Upper lobe of left lung (tissue), 6 donors: Measurements from ENCODE around the gene CDK5RAP1. TPM values are rescaled to one million over a fixed set of nuclear protein-coding genes. Genes with fewer than 3 reads are reported as not detected.

Experiments
- ATAC-seq, 2 donors: fragments of 200-7000 bp; cut with Tn5 transposase; one replicate each; pipeline ENCODE4 v1.9.1; 2022; ENCODE audit warnings: mild to moderate bottlenecking in 2 of 2, moderate library complexity in 2 of 2; ENCODE audit not compliant: low FRiP score in 2 of 2
- DNase-seq, 2 donors: peaks; one replicate each; pipeline ENCODE4 v3.0.0-alpha.2; 2019 to 2020
- H3K27ac ChIP-seq, 4 donors: fragments of 200-600 bp; sonication (generic); one replicate each; pipeline ENCODE4 v1.5.1; 2016 to 2019
- H3K27me3 ChIP-seq, 4 donors: fragments of 200-600 bp; sonication (generic); one replicate each; pipeline ENCODE4 v1.5.1; 2017 to 2019
- H3K36me3 ChIP-seq, 4 donors: fragments of 200-600 bp; sonication (generic); one replicate each; pipeline ENCODE4 v1.5.1; 2016 to 2019
- H3K4me1 ChIP-seq, 4 donors: fragments of 200-600 bp; sonication (generic); one replicate each; pipeline ENCODE4 v1.5.1; 2018 to 2019
- H3K4me3 ChIP-seq, 4 donors: fragments of 200-600 bp; sonication (generic); one replicate each; pipeline ENCODE4 v1.5.1; 2017 to 2019; ENCODE audit warnings: mild to moderate bottlenecking in 2 of 4, moderate library complexity in 1 of 4
- H3K9me3 ChIP-seq, 4 donors: fragments of 200-600 bp; sonication (generic); one replicate each; pipeline ENCODE4 v1.5.1; 2018 to 2019
- EP300 ChIP-seq, 4 donors: sonication (generic); formaldehyde crosslinking; IDR thresholded peaks; one replicate each; pipeline ENCODE4 v1.5.1; 2017; ENCODE audit warnings: antibody characterized with exemption in 4 of 4, control low read depth in 2 of 4
- POLR2A ChIP-seq, 4 donors: fragments of 450-650 bp; IDR thresholded peaks; one replicate each; pipeline ENCODE4 v1.5.1; 2016 to 2017; ENCODE audit warnings: antibody characterized with exemption in 4 of 4, mild to moderate bottlenecking in 2 of 4
- POLR2AphosphoS5 ChIP-seq, 2 donors: sonication (generic); formaldehyde crosslinking; IDR thresholded peaks; one replicate each; pipeline ENCODE4 v1.5.1; 2017; ENCODE audit warnings: antibody characterized with exemption in 2 of 2
- WGBS, 2 donors: methylation state at CpG; one replicate each; pipeline ENCODE4 v1.1.5; 2017 to 2018; 5-methylcytosine and 5-hydroxymethylcytosine counted together
- total RNA-seq, 6 donors: library from RNA; depleted of rRNA in 4 of 6; stranded (reverse); fragments of >200 nt in 4 of 6; gene quantifications; one replicate each; pipeline versions ENCODE4 v1.1.0 to v1.2.1, GENCODE V29; 2016 to 2021
- TF ChIP-seq, protein P1 (sequence below), 6 experiments: fragments of 450-650 bp in 4 of 6; fragments of 200-600 bp in 2 of 6; sonication (generic) in 2 of 6; IDR thresholded peaks; one replicate each; pipeline ENCODE4 v1.5.1; 2016 to 2019; ENCODE audit warnings: antibody characterized with exemption in 6 of 6
- donor health status: DM: no; HTN: no; CAD: no; lungs with moderate emphysema.
- donor health status: DM: no; HTN: yes; CAD: no; lungs with severe emphysema.

The CDK5RAP1 gene
- total RNA-seq, 6 donors from 2014 or later = 19.1 to 33.7 (median 25.0) TPM

DNA sequence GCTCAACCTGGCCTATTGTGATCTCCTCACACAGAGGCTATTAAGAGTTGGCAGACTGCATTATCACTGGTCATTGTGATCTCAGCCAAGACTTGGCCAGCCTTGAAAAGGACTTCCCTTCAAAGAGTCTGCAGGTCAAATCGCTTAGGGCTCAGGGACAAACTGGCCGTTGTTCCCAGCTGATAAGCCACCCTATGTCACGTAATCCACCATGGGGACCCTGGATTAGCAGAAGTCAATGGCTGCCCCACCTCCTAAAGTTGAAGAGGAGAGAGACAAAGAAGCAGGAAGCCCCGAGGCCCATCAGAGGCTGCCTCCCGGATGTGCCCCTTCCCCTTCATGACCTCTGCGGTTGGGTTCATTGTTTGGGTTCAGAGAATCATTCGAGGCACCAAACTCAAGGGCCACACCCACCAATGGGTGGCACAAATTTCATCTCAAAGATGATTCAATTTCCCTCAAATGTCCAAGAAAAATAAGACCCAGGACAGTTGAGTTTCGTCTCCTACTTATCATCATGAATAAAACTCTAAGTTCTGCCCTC is 61.7 kb downstream of the CDK5RAP1 start:
- TF ChIP-seq, protein P1, sequence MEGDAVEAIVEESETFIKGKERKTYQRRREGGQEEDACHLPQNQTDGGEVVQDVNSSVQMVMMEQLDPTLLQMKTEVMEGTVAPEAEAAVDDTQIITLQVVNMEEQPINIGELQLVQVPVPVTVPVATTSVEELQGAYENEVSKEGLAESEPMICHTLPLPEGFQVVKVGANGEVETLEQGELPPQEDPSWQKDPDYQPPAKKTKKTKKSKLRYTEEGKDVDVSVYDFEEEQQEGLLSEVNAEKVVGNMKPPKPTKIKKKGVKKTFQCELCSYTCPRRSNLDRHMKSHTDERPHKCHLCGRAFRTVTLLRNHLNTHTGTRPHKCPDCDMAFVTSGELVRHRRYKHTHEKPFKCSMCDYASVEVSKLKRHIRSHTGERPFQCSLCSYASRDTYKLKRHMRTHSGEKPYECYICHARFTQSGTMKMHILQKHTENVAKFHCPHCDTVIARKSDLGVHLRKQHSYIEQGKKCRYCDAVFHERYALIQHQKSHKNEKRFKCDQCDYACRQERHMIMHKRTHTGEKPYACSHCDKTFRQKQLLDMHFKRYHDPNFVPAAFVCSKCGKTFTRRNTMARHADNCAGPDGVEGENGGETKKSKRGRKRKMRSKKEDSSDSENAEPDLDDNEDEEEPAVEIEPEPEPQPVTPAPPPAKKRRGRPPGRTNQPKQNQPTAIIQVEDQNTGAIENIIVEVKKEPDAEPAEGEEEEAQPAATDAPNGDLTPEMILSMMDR (IDR thresholded peaks at IDR 0.05) = no peak
- no peak for TF ChIP-seq POLR2AphosphoS5 (IDR thresholded peaks at IDR 0.05)
- no peak for TF ChIP-seq EP300 (IDR thresholded peaks at IDR 0.05)
- no peak for TF ChIP-seq POLR2A (IDR thresholded peaks at IDR 0.05)
- DNase-seq (no peak), ATAC-seq (no peak)
- Histone ChIP-seq H3K4me1 (no peaks in the 10 kb centered on the region), H3K27ac (no peak overlapping the region), H3K4me3 (no peak overlapping the region), H3K9me3 (no peaks in the 10 kb centered on the region), H3K27me3 (no peaks in the 10 kb centered on the region), H3K36me3 (no peaks in the 10 kb centered on the region)
- 65 to 74% methylated on average over 7 to 8 of the region's 8 CpGs for WGBS, 2 donors

DNA sequence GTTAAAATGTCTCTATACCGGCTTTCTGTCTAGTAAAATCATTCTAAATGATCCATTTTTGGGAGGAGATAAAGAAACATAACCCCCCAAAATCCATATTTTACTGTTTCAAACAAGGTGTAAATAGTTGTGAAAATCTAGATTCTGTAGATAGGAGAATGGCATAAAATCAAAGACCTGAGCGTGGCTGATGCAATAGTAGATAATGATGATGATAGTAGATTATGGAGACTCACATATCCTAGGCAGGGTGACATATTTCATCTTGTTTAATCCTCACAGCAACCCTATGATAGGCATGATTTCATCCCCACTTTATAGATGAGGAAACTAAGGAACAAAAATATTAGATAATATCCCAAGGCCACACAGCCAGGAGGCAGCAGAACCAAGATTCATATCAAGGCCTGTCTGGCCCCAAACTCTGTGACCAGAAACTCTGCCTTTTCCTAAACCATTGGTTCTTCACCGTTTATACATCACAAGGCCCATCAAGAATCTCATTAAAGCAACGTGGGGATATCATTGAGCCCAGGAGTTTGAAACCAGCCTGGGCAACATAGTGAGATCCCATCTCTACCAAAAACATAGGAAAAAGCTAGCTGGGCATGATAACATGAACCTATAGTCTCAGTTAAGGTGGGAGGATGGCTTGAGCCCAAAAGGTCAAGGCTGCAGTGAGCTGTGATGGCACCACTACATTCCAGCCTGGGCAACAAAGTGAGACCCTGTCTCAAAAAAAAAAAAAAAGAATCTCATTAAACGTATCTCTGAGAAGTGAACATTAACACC is 62.7 kb downstream of the CDK5RAP1 start:
- Histone ChIP-seq H3K36me3 (no peaks in the 10 kb centered on the region), H3K27ac (no peak overlapping the region), H3K4me3 (no peak overlapping the region), H3K4me1 (no peaks in the 10 kb centered on the region), H3K27me3 (no peaks in the 10 kb centered on the region), H3K9me3 (no peaks in the 10 kb centered on the region)
- no peak for TF ChIP-seq EP300 (IDR thresholded peaks at IDR 0.05)
- no peak for TF ChIP-seq POLR2AphosphoS5 (IDR thresholded peaks at IDR 0.05)
- TF ChIP-seq, protein P1 (IDR thresholded peaks at IDR 0.05) = no peak
- ATAC-seq (no peak), DNase-seq (no peak)
- WGBS, 2 donors = 81 to 89% methylated on average over 5 of the region's 5 CpGs

DNA sequence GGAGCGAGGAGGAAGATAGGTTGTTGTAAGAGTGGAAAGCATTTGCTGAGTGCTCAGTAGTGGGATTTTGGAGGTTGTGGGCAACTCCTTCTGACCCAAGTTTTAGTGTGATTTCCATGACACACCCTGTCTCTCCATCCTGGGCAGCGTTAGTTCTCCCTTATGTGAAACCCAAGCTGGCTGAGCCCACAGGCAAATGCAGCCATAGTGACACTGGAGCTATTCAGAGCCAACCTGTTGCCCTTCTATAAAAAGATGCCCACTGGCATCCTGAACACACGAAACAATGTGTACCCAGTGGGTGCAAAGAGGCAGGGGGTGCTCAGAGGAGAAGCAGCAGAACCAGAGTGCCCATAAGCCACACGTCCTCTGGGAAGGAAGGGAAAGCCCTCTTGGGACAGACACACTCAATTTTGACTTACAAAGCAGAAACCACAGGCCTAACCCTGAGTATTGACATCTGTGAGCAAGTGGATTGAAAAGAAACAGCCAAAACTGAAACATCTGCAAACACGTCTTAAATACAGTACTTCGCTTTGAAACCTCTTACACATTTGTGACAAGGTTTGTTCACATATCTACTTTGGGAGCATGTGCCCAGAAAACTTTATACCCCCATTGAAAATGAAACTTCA is 63.7 kb downstream of the CDK5RAP1 start:
- Histone ChIP-seq H3K4me3 (no peak overlapping the region), H3K27ac (no peak overlapping the region), H3K9me3 (no peaks in the 10 kb centered on the region), H3K36me3 (no peaks in the 10 kb centered on the region), H3K27me3 (no peaks in the 10 kb centered on the region), H3K4me1 (no peaks in the 10 kb centered on the region)
- no peak for ATAC-seq
- TF ChIP-seq, protein P1 (IDR thresholded peaks at IDR 0.05) = no peak
- TF ChIP-seq EP300 (IDR thresholded peaks at IDR 0.05) (no peak), POLR2AphosphoS5 (IDR thresholded peaks at IDR 0.05) (no peak), POLR2A (IDR thresholded peaks at IDR 0.05) (no peak)
- DNase-seq = no peak
- 72 to 80% methylated on average over 6 of the region's 6 CpGs for WGBS, 2 donors

DNA sequence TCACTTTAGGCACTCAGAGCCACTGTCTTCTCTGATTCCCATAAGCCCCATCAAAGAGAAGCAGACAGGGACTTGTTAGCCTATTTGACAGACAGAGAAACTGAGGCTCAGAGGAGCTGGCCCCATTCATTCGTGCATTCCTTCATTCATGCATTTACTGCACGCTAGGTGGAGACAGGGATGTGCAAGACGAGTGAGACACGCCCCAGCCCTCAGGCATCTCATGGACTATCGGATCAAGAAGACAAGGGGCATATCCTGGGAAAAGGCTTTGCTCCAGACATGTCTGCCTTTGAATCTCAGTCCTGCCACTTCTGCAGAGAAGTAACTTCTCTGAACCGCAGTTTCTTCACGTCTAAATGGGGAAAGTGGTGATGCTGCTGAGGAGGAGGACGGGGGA is 64.2 kb downstream of the CDK5RAP1 start:
- TF ChIP-seq, protein P1 (IDR thresholded peaks at IDR 0.05) = no peak
- TF ChIP-seq EP300 (IDR thresholded peaks at IDR 0.05) (no peak), POLR2AphosphoS5 (IDR thresholded peaks at IDR 0.05) (no peak), POLR2A (IDR thresholded peaks at IDR 0.05) (no peak)
- H3K9me3 ChIP-seq = no peaks in the 10 kb centered on the region
- no peak for ATAC-seq
- H3K36me3 ChIP-seq = no peaks in the 10 kb centered on the region
- 78 to 79% methylated on average over 8 of the region's 8 CpGs for WGBS, 2 donors
- H3K4me3 ChIP-seq = no peak overlapping the region
- H3K27ac ChIP-seq = no peak overlapping the region
- H3K4me1 ChIP-seq = no peaks in the 10 kb centered on the region
- H3K27me3 ChIP-seq = no peaks in the 10 kb centered on the region
- no peak for DNase-seq
